ENCODE measurements around the gene CTAGE9.
"Not testable (repeated sequence)": the region's sequence is repeated elsewhere in the genome, so short reads cannot be mapped to it uniquely, and the experiment has no call there.

Gene CTAGE9

DNA sequence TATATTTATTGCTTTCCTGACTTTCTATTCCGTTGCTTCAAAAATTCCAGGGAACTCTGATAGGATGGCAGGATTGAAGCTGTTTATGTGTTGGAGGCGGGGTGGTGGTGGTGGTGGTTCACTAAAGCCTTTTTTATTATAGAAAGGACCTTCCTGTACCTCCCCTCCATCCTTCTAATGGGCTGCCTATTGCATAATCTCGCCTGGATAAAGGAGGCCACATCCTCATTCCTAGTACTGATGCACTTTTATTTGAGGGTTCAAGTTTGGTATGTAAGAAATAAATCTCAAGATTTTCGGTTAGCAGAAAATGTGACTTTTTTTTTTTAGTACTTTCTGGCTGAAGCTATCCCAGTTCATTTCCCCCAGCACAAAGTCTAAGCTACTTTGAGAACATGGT, 18.7 kb upstream of the CTAGE9 start:
- DNase-seq (ENCODE audit: low read depth): no peak

DNA sequence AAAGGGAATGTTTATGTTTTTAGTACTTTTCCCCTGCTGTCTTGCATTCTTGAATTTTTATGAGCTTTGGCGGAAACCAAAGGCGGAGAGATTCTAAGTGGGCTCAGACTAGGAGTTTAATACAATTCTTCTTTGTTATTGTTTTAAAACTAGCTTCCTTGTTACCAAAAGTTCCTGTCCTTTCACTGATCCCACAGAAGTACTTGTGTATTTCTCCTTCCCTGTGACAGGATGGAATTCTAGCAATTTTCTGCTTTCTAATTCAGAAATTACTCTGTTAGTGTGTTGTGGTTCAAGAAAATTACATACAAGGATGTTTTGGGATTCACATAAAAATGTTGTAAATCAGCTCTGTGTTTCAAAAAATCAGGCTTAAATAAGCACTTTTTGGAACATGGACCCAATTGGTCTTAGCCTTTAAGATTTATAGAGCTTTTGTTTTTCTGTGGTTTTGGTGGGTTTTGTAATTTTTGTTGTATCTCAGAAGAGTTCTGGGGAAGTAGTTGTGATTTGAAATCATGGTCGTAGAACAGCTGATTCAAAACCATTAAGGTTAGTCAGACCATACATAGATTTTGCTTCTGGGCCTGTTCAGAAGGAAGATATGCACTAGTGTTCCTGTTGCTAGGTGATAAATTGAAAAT, 17.6 kb upstream of the CTAGE9 start:
- no peak for DNase-seq (ENCODE audit: low read depth)

- DNase-seq (ENCODE audit: low read depth): no peak
Measured at GRCh38 chr6:131727868-131728267, 17.1 kb upstream of the CTAGE9 start.

- no peak for DNase-seq (ENCODE audit: low read depth)
Measured at GRCh38 chr6:131727467-131727866, 16.6 kb upstream of the CTAGE9 start.

DNA sequence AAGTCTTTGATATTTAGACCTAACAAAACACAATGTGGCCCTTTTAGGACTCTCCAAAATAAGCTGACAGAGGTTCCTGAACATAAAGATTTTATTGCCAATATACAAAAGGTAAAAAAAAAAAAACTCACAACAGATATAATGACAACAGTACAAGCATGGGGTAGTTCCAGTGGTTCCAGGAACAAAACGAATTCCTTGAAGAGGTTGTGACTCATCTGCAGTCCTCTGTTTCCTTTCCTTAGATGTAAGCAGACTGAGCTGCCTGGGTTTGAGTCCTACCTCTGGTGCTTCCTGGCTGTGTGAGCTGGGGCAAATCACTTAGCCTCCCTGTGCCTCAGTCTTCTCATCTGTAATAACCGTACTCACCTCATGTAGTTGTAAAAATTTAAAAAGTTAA, 13.3 kb upstream of the CTAGE9 start:
- DNase-seq (ENCODE audit: low read depth): no peak

GRCh38 chr6:131721161-131721560, 10.3 kb upstream of the CTAGE9 start:
- no peak for DNase-seq (ENCODE audit: low read depth)

DNA sequence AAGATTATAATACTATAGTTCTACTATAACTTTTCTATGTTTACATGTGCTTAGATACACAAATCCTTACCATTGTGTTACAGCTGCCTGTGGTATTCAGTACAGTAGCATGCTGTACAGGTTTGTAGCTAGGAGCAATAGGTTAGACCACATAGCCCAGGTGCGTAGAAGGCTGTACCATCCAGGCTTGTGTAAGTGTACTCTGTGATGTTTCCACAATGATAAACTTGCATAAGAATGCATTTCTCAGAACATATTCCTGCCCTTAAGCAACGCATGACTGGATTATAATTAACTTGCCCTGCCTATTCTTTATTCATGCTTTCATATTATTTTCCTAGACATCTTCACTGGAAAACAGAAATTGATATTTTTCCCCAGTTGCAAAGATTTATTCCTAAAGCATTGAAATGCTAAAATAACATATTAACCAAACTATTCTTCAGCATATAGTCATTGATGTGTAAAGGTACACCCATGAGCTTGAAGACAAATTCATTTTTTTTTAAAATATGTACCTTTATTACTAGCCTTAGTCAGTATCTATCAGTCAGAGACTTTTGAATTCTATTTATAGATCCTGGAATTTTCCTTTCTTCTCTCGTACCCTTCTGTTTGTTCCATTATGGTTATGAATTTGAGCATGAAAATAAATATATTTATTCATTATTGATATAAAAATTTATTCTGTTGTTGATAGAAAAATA, 7.2 kb upstream of the CTAGE9 start:
- DNase-seq (ENCODE audit: low read depth): no peak

DNA sequence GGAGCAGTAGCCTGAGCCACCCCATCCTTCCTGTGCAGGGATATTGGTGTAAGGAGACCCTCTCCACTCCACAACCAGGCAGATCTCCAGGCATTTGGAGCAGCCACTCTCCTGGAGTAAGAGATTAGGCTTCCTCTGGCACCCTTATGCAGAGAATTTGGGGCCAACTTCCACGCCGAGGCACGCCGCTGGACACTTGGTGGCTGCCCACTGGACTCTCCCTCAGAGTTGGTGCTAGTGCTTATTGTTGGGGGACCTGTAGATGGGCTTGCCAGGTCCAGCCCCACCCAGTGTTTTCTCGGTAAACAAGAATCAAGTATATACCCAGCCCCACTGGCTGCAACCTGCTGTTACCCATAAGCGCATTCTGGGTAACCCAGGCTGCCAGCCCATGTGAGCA, 4.8 kb upstream of the CTAGE9 start:
- DNase-seq (ENCODE audit: low read depth): not testable (repeated sequence)

DNA sequence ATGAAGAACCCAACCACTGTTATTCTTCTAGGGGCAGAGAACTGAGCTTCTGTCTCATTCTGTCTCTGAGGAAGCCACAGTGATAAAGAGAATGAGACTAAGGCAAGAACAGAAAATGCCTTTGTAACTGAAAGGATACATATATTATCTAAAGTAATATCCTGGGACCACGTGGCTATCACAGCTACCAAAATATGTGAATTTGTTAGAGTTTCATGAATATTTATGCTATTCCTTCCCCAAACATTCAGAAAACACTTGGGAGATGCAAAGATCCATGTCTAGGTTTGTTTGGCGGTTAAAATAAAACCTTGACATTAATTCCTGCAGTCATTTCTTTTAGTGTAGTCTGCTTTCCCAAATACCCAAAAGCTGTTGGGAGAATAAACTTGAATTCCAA, 6.9 kb downstream of the CTAGE9 start:
- DNase-seq (ENCODE audit: low read depth): not testable (repeated sequence)

- DNase-seq (ENCODE audit: low read depth): not testable (repeated sequence)
Measured at GRCh38 chr6:131700851-131701250, 10.0 kb downstream of the CTAGE9 start.

DNA sequence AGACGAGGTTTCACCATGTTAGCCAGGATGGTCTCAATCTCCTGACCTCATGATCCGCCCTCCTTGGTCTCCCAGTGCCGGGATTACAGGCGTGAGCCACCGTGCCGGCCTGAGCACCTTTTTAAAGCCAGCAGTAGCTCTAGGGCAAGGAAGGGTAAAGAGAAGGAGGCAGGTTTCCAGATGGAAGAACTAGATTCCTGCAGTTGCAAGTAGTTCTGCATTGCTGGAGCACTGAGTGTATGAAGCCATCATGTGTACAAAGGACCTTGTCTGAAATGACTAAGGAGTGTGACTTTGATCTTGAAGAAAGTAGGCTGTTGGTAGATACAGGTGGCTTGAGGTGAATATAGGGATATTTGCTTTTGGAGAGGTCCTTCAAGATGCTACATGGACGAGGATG, 13.9 kb downstream of the CTAGE9 start:
- DNase-seq (ENCODE audit: low read depth): no peak

- no peak for DNase-seq (ENCODE audit: low read depth)
Measured at GRCh38 chr6:131694832-131695426, 15.9 kb downstream of the CTAGE9 start.

DNA sequence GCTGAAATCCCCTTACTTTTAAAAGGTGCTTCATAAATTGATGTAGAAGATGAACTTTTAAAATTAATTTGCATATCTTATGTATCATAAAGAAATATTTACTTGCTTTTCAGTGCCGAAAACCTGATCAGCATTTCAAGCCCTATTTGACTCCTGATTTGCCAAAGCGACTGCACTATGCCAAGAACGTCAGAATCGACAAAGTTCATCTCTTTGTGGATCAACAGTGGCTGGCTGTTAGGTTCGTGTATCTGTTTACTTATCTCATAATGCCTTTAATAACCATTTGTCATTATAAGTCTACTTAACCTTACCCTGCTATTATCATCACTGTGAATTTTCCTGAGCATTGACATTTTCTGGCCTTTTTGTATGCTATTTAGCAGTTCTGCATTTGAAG, 17.4 kb downstream of the CTAGE9 start:
- DNase-seq (ENCODE audit: low read depth): no peak

GRCh38 chr6:131692589-131692988, 18.2 kb downstream of the CTAGE9 start:
- no peak for DNase-seq (ENCODE audit: low read depth)

DNA sequence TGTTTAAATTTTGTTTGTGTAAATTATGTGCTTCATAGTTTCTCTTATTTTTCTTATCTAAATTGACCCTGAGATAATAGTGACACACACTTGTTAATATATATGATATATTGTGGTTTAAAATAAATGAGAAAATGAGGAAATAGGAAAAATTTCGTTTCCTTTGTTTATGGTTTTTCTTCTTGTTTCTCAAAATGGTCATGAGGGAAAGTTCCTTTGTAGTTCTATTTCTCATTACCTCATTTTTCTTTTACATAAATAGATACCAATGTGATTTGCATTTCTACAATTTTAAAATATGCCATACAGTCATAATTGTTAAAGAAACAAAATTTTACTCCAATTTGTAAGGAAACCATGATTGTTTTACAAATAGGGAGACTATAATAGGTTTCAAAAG, 18.8 kb downstream of the CTAGE9 start:
- no peak for DNase-seq (ENCODE audit: low read depth)

GRCh38 chr6:131688286-131688685, 22.5 kb downstream of the CTAGE9 start:
- DNase-seq (ENCODE audit: low read depth): no peak

GRCh38 chr6:131687022-131687421, 23.8 kb downstream of the CTAGE9 start:
- DNase-seq (ENCODE audit: low read depth): no peak

DNA sequence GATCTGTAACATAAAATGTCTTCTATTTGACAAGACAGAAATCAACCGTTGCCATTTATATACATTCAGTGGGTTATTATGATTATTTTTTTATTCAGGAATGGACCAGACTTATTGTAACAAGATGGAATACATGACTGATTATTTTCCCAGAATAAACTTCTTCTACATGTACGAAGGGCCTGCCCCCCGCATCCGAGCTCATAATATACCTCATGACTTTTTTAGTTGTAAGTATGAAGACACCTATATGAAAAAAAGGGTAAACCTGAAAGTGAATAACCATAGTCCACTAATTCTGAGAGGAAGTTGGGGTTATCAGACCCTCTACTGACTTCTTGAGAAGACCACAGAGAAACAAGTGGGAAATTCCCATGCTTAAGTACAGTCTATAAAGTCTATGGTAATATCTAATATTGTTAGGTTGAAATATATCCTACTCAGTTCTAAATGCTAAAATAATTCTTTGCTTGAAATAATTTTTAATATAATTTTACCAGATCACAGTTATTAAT, 25.5 kb downstream of the CTAGE9 start:
- no peak for DNase-seq (ENCODE audit: low read depth)

DNA sequence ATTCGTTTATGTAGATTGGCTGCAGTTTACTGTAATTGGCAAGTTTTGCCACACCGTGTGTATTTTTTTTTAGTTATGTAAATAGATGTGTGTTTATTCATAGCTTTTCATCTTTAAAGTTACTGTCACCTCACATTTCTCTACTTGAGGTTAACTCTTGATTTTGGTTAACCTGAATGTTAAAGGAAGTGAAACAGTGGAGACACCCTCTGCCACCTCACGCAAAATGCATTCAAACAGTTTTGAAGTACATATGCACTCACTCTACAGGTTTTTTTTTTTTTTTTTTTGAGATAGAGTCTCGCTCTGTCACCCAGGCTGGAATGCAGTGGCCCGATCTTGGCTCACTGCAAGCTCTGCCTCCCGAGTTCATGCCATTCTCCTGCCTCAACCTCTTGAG, 27.3 kb downstream of the CTAGE9 start:
- DNase-seq (ENCODE audit: low read depth): no peak

DNA sequence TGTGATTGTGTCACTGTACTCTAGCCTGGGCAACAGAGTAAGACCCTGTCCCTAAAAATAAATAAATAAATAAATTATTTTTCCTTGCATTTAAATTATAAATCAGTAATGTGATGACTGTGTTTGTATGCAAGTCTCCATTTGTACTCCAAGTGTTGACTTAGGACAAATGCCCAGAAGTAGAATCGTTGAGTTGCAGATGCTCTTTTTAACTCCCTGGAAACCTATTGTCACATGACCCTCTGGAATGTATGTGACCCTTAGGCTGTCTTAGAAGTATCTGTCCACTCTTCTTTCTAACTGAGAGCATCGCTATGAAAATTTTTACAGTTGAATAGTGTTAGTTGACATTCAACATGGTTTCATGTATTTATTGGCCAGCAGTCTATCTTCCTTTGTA, 28.4 kb downstream of the CTAGE9 start:
- DNase-seq (ENCODE audit: low read depth): no peak

DNA sequence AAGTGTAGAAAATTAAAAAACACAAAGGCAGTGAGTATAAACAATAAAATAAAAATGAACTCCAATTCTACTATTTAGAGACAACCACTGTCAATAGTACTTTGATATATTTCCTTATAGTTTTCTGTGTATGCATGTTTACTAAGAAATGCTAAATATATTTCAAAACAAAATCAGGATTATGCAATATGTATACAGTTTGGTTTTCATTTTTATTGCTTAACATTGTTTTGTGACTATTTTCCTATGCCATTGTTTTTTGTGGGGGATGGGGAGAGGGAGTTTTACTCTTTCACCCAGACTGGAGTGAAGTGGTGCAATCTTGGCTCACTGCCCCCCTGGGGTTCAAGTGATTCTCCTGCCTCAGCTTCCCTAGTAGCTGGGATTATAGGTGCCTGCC, 29.2 kb downstream of the CTAGE9 start:
- no peak for DNase-seq (ENCODE audit: low read depth)

DNA sequence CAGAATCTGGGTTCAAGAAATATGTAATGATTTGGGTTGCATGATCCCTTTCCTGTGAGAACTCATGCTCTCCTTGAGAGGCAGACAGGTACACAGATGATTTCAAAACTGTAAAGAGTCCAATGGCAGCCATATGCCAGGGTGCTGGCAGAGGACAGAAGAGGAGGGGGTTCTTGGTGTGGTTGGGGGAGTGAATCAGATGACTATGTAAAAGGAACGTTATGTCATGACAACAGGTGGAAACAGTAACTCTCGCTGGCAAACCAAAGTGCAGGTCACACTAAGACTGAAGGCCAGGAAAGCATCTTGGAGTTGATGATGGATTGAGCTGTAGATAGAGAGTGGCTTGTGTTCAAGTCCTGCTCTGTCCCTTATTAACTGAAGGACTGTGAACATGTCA, 29.9 kb downstream of the CTAGE9 start:
- DNase-seq (ENCODE audit: low read depth): no peak

DNA sequence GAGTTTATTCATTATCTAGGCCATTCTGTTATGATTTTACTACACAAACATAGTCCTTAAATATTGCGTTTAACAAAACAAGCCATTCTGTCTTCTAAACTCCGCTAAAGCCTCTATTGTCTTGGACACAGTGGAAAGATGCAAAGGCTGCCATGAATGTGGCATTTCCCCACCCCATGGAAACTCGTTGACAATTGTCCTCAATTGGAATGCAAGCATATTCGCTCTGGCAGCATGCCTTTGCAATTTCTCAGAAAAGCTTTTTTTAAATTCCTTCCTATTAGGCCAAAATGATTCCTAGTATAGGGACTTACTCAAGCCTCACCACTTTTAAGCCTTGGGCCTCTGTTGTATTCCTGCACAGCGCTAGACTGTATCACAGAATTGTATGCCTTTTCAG, 32.4 kb downstream of the CTAGE9 start:
- no peak for DNase-seq (ENCODE audit: low read depth)
